GM23338 (cell line): ENCODE results near the gene IL13. TPM values are rescaled to one million over a fixed set of nuclear protein-coding genes. Genes with fewer than 3 reads are reported as not detected.

Experiments used
- ATAC-seq: fragments of 200-7000 bp; cut with Tn5 transposase; 3 replicates; pipeline ENCODE4 v1.9.1; 2020
- DNase-seq: peaks from one replicate; pipeline ENCODE4 v3.0.0-alpha.2; 2015; ENCODE audit warnings: low spot score
- H2AFZ ChIP-seq: fragments of 200-600 bp; sonication (generic); 2 replicates; pipeline ENCODE4 v1.8.0; 2016; ENCODE audit warnings: antibody characterized with exemption, mild to moderate bottlenecking, moderate library complexity
- H3F3A ChIP-seq: fragments of 200-600 bp; sonication (generic); replicated peaks from 2 replicates; pipeline ENCODE4 v1.8.0; 2017; ENCODE audit warnings: antibody characterized with exemption, mixed run types, low read depth
- H3K27ac ChIP-seq: fragments of 200-600 bp; sonication (generic); 2 replicates; pipeline ENCODE4 v1.6.1; 2016; ENCODE audit warnings: low read depth
- H3K27me3 ChIP-seq: fragments of 200-600 bp; sonication (generic); 2 replicates; pipeline ENCODE4 v1.8.0; 2016; ENCODE audit warnings: mild to moderate bottlenecking, mixed run types, moderate library complexity; ENCODE audit not compliant: insufficient read depth
- H3K36me3 ChIP-seq: fragments of 200-600 bp; sonication (generic); 2 replicates; pipeline ENCODE4 v1.8.0; 2016; ENCODE audit warnings: mild to moderate bottlenecking; ENCODE audit not compliant: insufficient read depth
- H3K4me1 ChIP-seq: fragments of 200-600 bp; sonication (generic); 2 replicates; pipeline ENCODE4 v1.8.0; 2016; ENCODE audit warnings: mild to moderate bottlenecking, moderate library complexity; ENCODE audit not compliant: insufficient read depth
- H3K4me2 ChIP-seq: fragments of 200-600 bp; sonication (generic); 2 replicates; pipeline ENCODE4 v1.7.1; 2017; ENCODE audit warnings: mixed run types
- H3K4me3 ChIP-seq: fragments of 200-600 bp; sonication (generic); 2 replicates; pipeline ENCODE4 v1.6.1; 2016; ENCODE audit warnings: mixed run types
- H3K79me2 ChIP-seq: fragments of 200-600 bp; sonication (generic); replicated peaks from 2 replicates; pipeline ENCODE4 v1.8.0; 2017; ENCODE audit warnings: mild to moderate bottlenecking; ENCODE audit not compliant: insufficient read depth
- H3K9me2 ChIP-seq: fragments of 200-600 bp; sonication (generic); 2 replicates; pipeline ENCODE4 v1.8.0; 2017; ENCODE audit not compliant: insufficient read depth
- H4K20me1 ChIP-seq: fragments of 200-600 bp; sonication (generic); replicated peaks from 2 replicates; pipeline ENCODE4 v1.8.0; 2017; ENCODE audit warnings: mild to moderate bottlenecking; ENCODE audit not compliant: insufficient read depth
- H3K27ac Mint-ChIP-seq: 2 replicates; pipeline ENCODE4 v1.8.0; 2020; ENCODE audit warnings: inconsistent platforms, mild to moderate bottlenecking, moderate library complexity, mixed read lengths
- H3K27me3 Mint-ChIP-seq: 3 replicates; pipeline ENCODE4 v1.8.0; 2022; ENCODE audit warnings: low read depth, mild to moderate bottlenecking, moderate library complexity, mixed read lengths, inconsistent platforms; ENCODE audit not compliant: insufficient read depth, poor library complexity
- H3K36me3 Mint-ChIP-seq: 3 replicates; pipeline ENCODE4 v1.8.0; 2021; ENCODE audit warnings: low read depth, mild to moderate bottlenecking, inconsistent platforms, moderate library complexity, mixed read lengths
- H3K4me1 Mint-ChIP-seq: 3 replicates; pipeline ENCODE4 v1.8.0; 2020; ENCODE audit warnings: mild to moderate bottlenecking, inconsistent platforms, mixed read lengths
- H3K4me3 Mint-ChIP-seq: 3 replicates; pipeline ENCODE4 v1.8.0; 2021; ENCODE audit warnings: moderate library complexity, mild to moderate bottlenecking, inconsistent platforms, mixed read lengths
- H3K9me3 Mint-ChIP-seq: 3 replicates; pipeline ENCODE4 v1.8.0; 2020; ENCODE audit warnings: moderate library complexity, mild to moderate bottlenecking, inconsistent platforms, mixed read lengths
- CREB1 ChIP-seq: fragments of 250-450 bp; sonication (Bioruptor Pico); IDR thresholded peaks from 2 replicates; pipeline ENCODE4 v1.5.0; 2020; ENCODE audit warnings: low read depth, mild to moderate bottlenecking, moderate library complexity
- CTCF ChIP-seq, 2 experiments: fragments of 200-600 bp in 1 of 2; sonication (generic) in 1 of 2; conservative IDR thresholded peaks; 2 replicates each; pipeline versions ENCODE4 v1.5.1 to v1.6.1; 2016 to 2017; ENCODE audit warnings: antibody characterized with exemption in 2 of 2, low read depth in 2 of 2, mild to moderate bottlenecking in 2 of 2, moderate library complexity in 1 of 2
- EZH2 ChIP-seq: fragments of 200-600 bp; sonication (generic); IDR thresholded peaks from one replicate; pipeline ENCODE4 v1.8.0; 2017; ENCODE audit warnings: antibody characterized with exemption, mild to moderate bottlenecking, low read depth; ENCODE audit not compliant: unreplicated experiment
- EZH2phosphoT487 ChIP-seq: fragments of 200-600 bp; sonication (generic); IDR thresholded peaks from one replicate; pipeline ENCODE4 v1.8.1; 2018; ENCODE audit warnings: antibody characterized with exemption; ENCODE audit not compliant: unreplicated experiment
- NANOG ChIP-seq: IDR thresholded peaks from 2 replicates; pipeline ENCODE4 v1.6.1; 2016; ENCODE audit warnings: antibody characterized with exemption, borderline replicate concordance
- ZNF114 ChIP-seq: fragments of 250-450 bp; sonication (Bioruptor Pico); IDR thresholded peaks from 2 replicates; pipeline ENCODE4 v1.5.0; 2020; ENCODE audit warnings: mild to moderate bottlenecking, moderate library complexity
- polyA plus RNA-seq: library from polyadenylated mRNA; unstranded; fragments of >200 nt; fragmentation: Nextera tagmentation; extraction: Ambion mirVana; gene quantifications from 2 replicates; pipeline ENCODE4 v1.2.1, GENCODE V29; 2016
- total RNA-seq: library from RNA; depleted of rRNA; stranded (reverse); fragments of >200 nt; shearing (Covaris generic); gene quantifications from 2 replicates; pipeline ENCODE4 v1.2.3, GENCODE V29; 2014
- TF ChIP-seq, protein P1 (sequence below): IDR thresholded peaks from 2 replicates; pipeline ENCODE4 v1.6.1; 2016; ENCODE audit warnings: antibody characterized with exemption
- TF ChIP-seq, protein P2 (sequence below): fragments of 250-450 bp; sonication (Bioruptor Pico); IDR thresholded peaks from 2 replicates; pipeline ENCODE4 v1.5.0; 2020; ENCODE audit warnings: mild to moderate bottlenecking, moderate library complexity

Gene IL13
- total and polyA plus RNA-seq, 2 experiments from 2014 or later, result not detected

GRCh38 chr5:132658381-132659302, 669 bp downstream of the IL13 start:
- no peaks in the 10 kb centered on the region for H4K20me1 ChIP-seq
- H3K27me3 ChIP-seq, result peaks cover 42% of the 10 kb centered on the region
- Mint-ChIP-seq H3K27ac (no peak overlapping the region), H3K27me3 (peaks cover 42% of the 10 kb centered on the region), H3K36me3 (peaks cover 3% of the 10 kb centered on the region; the same call in 1 of the 3 replicates), H3K4me1 (peaks cover 8% of the 10 kb centered on the region), H3K9me3 (no peaks in the 10 kb centered on the region; the same call in 1 of the 3 replicates), H3K4me3 (no peak overlapping the region)
- no peak for TF ChIP-seq ZNF114
- no peak for TF ChIP-seq CTCF (conservative IDR thresholded peaks at IDR 0.05; ENCODE audit: low read depth in 2 of 2)
- TF ChIP-seq, protein P1, sequence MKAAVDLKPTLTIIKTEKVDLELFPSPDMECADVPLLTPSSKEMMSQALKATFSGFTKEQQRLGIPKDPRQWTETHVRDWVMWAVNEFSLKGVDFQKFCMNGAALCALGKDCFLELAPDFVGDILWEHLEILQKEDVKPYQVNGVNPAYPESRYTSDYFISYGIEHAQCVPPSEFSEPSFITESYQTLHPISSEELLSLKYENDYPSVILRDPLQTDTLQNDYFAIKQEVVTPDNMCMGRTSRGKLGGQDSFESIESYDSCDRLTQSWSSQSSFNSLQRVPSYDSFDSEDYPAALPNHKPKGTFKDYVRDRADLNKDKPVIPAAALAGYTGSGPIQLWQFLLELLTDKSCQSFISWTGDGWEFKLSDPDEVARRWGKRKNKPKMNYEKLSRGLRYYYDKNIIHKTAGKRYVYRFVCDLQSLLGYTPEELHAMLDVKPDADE, result no peak
- TF ChIP-seq NANOG, result no peak
- TF ChIP-seq EZH2phosphoT487, result no peak
- TF ChIP-seq, protein P2, sequence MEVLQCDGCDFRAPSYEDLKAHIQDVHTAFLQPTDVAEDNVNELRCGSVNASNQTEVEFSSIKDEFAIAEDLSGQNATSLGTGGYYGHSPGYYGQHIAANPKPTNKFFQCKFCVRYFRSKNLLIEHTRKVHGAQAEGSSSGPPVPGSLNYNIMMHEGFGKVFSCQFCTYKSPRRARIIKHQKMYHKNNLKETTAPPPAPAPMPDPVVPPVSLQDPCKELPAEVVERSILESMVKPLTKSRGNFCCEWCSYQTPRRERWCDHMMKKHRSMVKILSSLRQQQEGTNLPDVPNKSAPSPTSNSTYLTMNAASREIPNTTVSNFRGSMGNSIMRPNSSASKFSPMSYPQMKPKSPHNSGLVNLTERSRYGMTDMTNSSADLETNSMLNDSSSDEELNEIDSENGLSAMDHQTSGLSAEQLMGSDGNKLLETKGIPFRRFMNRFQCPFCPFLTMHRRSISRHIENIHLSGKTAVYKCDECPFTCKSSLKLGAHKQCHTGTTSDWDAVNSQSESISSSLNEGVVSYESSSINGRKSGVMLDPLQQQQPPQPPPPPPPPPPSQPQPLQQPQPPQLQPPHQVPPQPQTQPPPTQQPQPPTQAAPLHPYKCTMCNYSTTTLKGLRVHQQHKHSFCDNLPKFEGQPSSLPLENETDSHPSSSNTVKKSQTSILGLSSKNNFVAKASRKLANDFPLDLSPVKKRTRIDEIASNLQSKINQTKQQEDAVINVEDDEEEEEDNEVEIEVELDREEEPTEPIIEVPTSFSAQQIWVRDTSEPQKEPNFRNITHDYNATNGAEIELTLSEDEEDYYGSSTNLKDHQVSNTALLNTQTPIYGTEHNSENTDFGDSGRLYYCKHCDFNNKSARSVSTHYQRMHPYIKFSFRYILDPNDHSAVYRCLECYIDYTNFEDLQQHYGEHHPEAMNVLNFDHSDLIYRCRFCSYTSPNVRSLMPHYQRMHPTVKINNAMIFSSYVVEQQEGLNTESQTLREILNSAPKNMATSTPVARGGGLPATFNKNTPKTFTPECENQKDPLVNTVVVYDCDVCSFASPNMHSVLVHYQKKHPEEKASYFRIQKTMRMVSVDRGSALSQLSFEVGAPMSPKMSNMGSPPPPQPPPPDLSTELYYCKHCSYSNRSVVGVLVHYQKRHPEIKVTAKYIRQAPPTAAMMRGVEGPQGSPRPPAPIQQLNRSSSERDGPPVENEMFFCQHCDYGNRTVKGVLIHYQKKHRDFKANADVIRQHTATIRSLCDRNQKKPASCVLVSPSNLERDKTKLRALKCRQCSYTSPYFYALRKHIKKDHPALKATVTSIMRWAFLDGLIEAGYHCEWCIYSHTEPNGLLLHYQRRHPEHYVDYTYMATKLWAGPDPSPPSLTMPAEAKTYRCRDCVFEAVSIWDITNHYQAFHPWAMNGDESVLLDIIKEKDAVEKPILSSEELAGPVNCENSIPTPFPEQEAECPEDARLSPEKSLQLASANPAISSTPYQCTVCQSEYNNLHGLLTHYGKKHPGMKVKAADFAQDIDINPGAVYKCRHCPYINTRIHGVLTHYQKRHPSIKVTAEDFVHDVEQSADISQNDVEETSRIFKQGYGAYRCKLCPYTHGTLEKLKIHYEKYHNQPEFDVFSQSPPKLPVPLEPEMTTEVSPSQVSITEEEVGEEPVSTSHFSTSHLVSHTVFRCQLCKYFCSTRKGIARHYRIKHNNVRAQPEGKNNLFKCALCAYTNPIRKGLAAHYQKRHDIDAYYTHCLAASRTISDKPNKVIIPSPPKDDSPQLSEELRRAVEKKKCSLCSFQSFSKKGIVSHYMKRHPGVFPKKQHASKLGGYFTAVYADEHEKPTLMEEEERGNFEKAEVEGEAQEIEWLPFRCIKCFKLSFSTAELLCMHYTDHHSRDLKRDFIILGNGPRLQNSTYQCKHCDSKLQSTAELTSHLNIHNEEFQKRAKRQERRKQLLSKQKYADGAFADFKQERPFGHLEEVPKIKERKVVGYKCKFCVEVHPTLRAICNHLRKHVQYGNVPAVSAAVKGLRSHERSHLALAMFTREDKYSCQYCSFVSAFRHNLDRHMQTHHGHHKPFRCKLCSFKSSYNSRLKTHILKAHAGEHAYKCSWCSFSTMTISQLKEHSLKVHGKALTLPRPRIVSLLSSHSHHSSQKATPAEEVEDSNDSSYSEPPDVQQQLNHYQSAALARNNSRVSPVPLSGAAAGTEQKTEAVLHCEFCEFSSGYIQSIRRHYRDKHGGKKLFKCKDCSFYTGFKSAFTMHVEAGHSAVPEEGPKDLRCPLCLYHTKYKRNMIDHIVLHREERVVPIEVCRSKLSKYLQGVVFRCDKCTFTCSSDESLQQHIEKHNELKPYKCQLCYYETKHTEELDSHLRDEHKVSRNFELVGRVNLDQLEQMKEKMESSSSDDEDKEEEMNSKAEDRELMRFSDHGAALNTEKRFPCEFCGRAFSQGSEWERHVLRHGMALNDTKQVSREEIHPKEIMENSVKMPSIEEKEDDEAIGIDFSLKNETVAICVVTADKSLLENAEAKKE (CRISPR knock-in tag), result no peak
- TF ChIP-seq CREB1 (CRISPR knock-in tag), result no peak
- no peak for TF ChIP-seq EZH2
- H3K4me3 ChIP-seq, result no peak overlapping the region
- H3K36me3 ChIP-seq, result no peaks in the 10 kb centered on the region
- 0 out of 2 replicates have a peak, but pooled peaks cover 4% of the 10 kb centered on the region for H3F3A ChIP-seq
- no peak for DNase-seq
- H3K79me2 ChIP-seq, result no peaks in the 10 kb centered on the region
- H3K27ac ChIP-seq, result no peak overlapping the region
- H2AFZ ChIP-seq, result no peak overlapping the region
- no peak overlapping the region for H3K4me2 ChIP-seq
- ATAC-seq, result no peak
- H3K9me2 ChIP-seq, result no peaks in the 10 kb centered on the region
- H3K4me1 ChIP-seq, result no peaks in the 10 kb centered on the region; the same call in none of the 2 replicates
